NCI-H1694 treated with DMSO at 0.1 percent for 48 hours (cell line): ENCODE data around the gene SSR3.
"Not testable (repeated sequence)": the region's sequence is repeated elsewhere in the genome, so short reads cannot be mapped to it uniquely, and the experiment has no call there.

Experiments used
- DNase-seq: peaks from one replicate; lab custom pipeline; 2025; lab: John Stamatoyannopoulos, UW

SSR3 gene

GRCh38 chr3:156575641-156576040 lies 20.7 kb upstream of the SSR3 start:
- no peak for DNase-seq

- DNase-seq = not testable (repeated sequence)
Measured at GRCh38 chr3:156569881-156570280, 15.0 kb upstream of the SSR3 start.

GRCh38 chr3:156569016-156569415 lies 14.1 kb upstream of the SSR3 start:
- DNase-seq = not testable (repeated sequence)

GRCh38 chr3:156563900-156564682 lies 9.2 kb upstream of the SSR3 start:
- DNase-seq = no peak

- DNase-seq = not testable (repeated sequence)
Measured at GRCh38 chr3:156562486-156562885, 7.6 kb upstream of the SSR3 start.

GRCh38 chr3:156561533-156561932 lies 6.6 kb upstream of the SSR3 start:
- DNase-seq = no peak

- no peak for DNase-seq
Measured at GRCh38 chr3:156559321-156559720, 4.4 kb upstream of the SSR3 start.

GRCh38 chr3:156558389-156558788 lies 3.5 kb upstream of the SSR3 start:
- no peak for DNase-seq

GRCh38 chr3:156554515-156554841 lies 439 bp downstream of the SSR3 start:
- no peak for DNase-seq

GRCh38 chr3:156553705-156554356 lies 1.1 kb downstream of the SSR3 start:
- no peak for DNase-seq

GRCh38 chr3:156552973-156553372 lies 1.9 kb downstream of the SSR3 start:
- no peak for DNase-seq

- DNase-seq = no peak
Measured at GRCh38 chr3:156551746-156552145, 3.2 kb downstream of the SSR3 start.

GRCh38 chr3:156551261-156551660 lies 3.7 kb downstream of the SSR3 start:
- no peak for DNase-seq

- no peak for DNase-seq
Measured at GRCh38 chr3:156548902-156549301, 6.0 kb downstream of the SSR3 start.

- no peak for DNase-seq
Measured at GRCh38 chr3:156548041-156548687, 6.8 kb downstream of the SSR3 start.

GRCh38 chr3:156547637-156548036 lies 7.3 kb downstream of the SSR3 start:
- DNase-seq = no peak

GRCh38 chr3:156543043-156543555 lies 11.8 kb downstream of the SSR3 start:
- DNase-seq = no peak

GRCh38 chr3:156542101-156543042 lies 12.5 kb downstream of the SSR3 start:
- DNase-seq = no peak

- no peak for DNase-seq
Measured at GRCh38 chr3:156539802-156540201, 15.1 kb downstream of the SSR3 start.

- no peak for DNase-seq
Measured at GRCh38 chr3:156539051-156539450, 15.9 kb downstream of the SSR3 start.

GRCh38 chr3:156536524-156537316 lies 18.2 kb downstream of the SSR3 start:
- DNase-seq = no peak
